Measurements from ENCODE around the gene C1orf167. TPM values are rescaled to one million over a fixed set of nuclear protein-coding genes. Genes with fewer than 3 reads are reported as not detected.

Gene C1orf167
- total and polyA plus RNA-seq, 2 of the 8 experiments (the other 6 are each of a cell fraction or from before 2014, with no cell fraction given): 0.70 to 1.3 TPM

- no peak for TF ChIP-seq SUZ12 (IDR thresholded peaks at IDR 0.05; ENCODE audit: low read length)
- TF ChIP-seq CEBPB (IDR thresholded peaks at IDR 0.05; ENCODE audit: low read depth, low read length): no peak
- no peak for TF ChIP-seq FOSL1 (IDR thresholded peaks at IDR 0.05; ENCODE audit: insufficient read depth, low read depth, low read length)
- no peak for TF ChIP-seq SRF (IDR thresholded peaks at IDR 0.05; ENCODE audit: low read depth, low read length)
- TF ChIP-seq ATF2 (IDR thresholded peaks at IDR 0.05; ENCODE audit: low read length): no peak
- TF ChIP-seq E2F6 (IDR thresholded peaks at IDR 0.05): no peak
Measured at GRCh38 chr1:11833497-11833896, 71.5 kb downstream of the C1orf167 start (continued).
